Measurements from ENCODE around the gene BTBD9.

BTBD9 gene

GRCh38 chr6:38244869-38245268 lies 394.9 kb downstream of the BTBD9 start:
- no peaks in the 10 kb centered on the region for H3K36me3 ChIP-seq (ENCODE audit: control insufficient read depth, insufficient read depth, low read length)

DNA sequence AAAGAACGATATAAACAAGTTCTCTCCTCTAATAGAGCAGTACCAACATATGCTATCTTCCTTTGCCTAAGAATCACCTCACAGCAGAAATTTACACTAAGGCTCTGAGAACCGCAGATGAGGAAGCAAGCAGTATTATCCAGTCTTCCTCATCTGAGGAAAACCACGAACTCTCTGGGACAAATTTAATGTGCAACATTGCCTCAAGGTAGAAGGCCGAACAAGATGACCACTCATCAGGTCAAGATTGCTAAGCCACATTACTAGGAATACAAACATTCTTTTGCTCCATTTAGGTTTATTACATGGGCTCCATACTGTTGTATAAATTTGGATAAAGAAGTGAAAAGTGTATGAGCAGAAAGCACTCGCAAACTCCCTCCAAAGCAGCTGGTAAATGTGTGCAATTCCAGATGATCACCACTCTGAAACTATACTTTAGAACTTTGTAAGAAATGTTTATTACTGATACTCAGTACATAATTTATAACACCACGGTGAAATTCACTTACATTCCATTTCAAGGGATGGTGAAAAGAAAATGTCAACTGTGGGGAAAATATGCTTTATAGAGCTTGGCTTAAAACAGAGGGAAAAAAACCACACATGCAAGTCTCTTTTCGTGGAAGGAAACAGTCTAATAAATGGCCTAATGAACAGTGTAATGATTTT lies 398.4 kb downstream of the BTBD9 start:
- H3K9me3 ChIP-seq (ENCODE audit: control insufficient read depth, low read length) = no peaks in the 10 kb centered on the region
- H3K27me3 ChIP-seq (ENCODE audit: control insufficient read depth, insufficient read depth, low read length) = no peaks in the 10 kb centered on the region
- TF ChIP-seq CTCF (IDR thresholded peaks at IDR 0.05) = no peak
- H3K36me3 ChIP-seq (ENCODE audit: control insufficient read depth, insufficient read depth, low read length) = no peaks in the 10 kb centered on the region
- no peak overlapping the region for H2AFZ ChIP-seq
- peaks cover 6% of the 10 kb centered on the region for H3K4me1 ChIP-seq
- H3K79me2 ChIP-seq = no peaks in the 10 kb centered on the region
- no peak overlapping the region for H3K4me3 ChIP-seq (ENCODE audit: low read depth, low read length)
- no peak overlapping the region for H3K9ac ChIP-seq
- no peak overlapping the region for H3K27ac ChIP-seq
- H3K4me2 ChIP-seq (ENCODE audit: low read length) = no peak overlapping the region

More at GRCh38 chr6:38244869-38245268, 394.9 kb downstream of the BTBD9 start:
- Histone ChIP-seq H3K4me3 (ENCODE audit: low read depth, low read length) (no peak overlapping the region), H3K79me2 (no peaks in the 10 kb centered on the region), H3K4me1 (peaks cover 3% of the 10 kb centered on the region), H3K4me2 (ENCODE audit: low read length) (no peak overlapping the region), H3K9me3 (ENCODE audit: control insufficient read depth, low read length) (no peaks in the 10 kb centered on the region), H3K27ac (no peak overlapping the region), H2AFZ (no peak overlapping the region), H3K9ac (no peak overlapping the region), H3K27me3 (ENCODE audit: control insufficient read depth, insufficient read depth, low read length) (no peaks in the 10 kb centered on the region)
- no peak for TF ChIP-seq CTCF (IDR thresholded peaks at IDR 0.05)

DNA sequence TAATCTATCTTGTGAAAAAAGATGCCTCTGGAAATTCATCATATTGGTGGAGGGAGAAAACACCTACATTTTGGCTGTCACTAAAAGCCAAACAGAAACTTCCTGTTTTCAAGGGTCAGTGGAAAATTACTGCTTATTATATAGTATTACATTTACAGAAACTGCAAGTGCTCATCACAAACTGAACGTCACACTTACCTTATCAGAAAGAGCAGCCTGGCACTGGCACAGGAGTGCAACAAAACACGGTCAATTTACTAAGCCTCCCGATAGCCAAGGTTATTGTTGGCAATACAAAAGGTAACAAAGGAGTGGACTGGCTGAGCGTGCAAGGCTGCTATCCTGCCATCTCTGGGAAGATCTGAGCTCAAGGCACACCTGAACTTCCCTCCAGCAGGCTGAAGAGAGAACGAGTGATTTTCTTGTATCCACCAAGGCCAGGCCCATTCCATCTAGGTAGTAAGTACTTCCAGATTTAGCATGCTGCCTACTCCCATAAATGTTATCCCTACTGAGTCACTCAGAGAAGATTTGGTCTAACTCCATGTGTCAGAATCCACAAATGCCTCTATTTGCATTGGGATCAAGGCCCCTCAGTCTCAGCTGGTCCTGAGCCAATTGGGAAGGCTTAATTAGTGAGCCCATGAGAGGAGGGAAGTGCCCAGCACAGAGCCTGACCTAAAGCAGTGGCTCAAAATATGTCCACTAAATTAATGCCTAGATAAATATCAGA lies 399.8 kb downstream of the BTBD9 start:
- TF ChIP-seq CTCF (IDR thresholded peaks at IDR 0.05) = no peak

GRCh38 chr6:38236631-38237030 lies 403.1 kb downstream of the BTBD9 start:
- H2AFZ ChIP-seq = no peak overlapping the region
- no peak for TF ChIP-seq CTCF (IDR thresholded peaks at IDR 0.05)
- no peak overlapping the region for H3K9ac ChIP-seq
- H3K4me1 ChIP-seq = peaks cover 15% of the 10 kb centered on the region
- H3K27ac ChIP-seq = no peak overlapping the region
- no peak overlapping the region for H3K4me2 ChIP-seq (ENCODE audit: low read length)
- no peaks in the 10 kb centered on the region for H3K9me3 ChIP-seq (ENCODE audit: control insufficient read depth, low read length)
- H3K36me3 ChIP-seq (ENCODE audit: control insufficient read depth, insufficient read depth, low read length) = no peaks in the 10 kb centered on the region
- H3K79me2 ChIP-seq = no peaks in the 10 kb centered on the region
- H3K4me3 ChIP-seq (ENCODE audit: low read depth, low read length) = no peak overlapping the region
- no peaks in the 10 kb centered on the region for H3K27me3 ChIP-seq (ENCODE audit: control insufficient read depth, insufficient read depth, low read length)

More for the DNA sequence above, 399.8 kb downstream of the BTBD9 start:
- no peaks in the 10 kb centered on the region for H3K79me2 ChIP-seq
- H3K36me3 ChIP-seq (ENCODE audit: control insufficient read depth, insufficient read depth, low read length) = no peaks in the 10 kb centered on the region
- H3K9me3 ChIP-seq (ENCODE audit: control insufficient read depth, low read length) = no peaks in the 10 kb centered on the region
- no peak overlapping the region for H3K9ac ChIP-seq
- H3K4me2 ChIP-seq (ENCODE audit: low read length) = no peak overlapping the region
- H3K27me3 ChIP-seq (ENCODE audit: control insufficient read depth, insufficient read depth, low read length) = no peaks in the 10 kb centered on the region
- H3K27ac ChIP-seq = no peak overlapping the region
- H3K4me3 ChIP-seq (ENCODE audit: low read depth, low read length) = no peak overlapping the region
- peaks cover 6% of the 10 kb centered on the region for H3K4me1 ChIP-seq
- no peak overlapping the region for H2AFZ ChIP-seq

Data from parathyroid adenoma (tissue), 2 donors.